Esophagus muscularis mucosa (tissue), 4 donors: ENCODE data around the gene BSPH1. TPM values are rescaled to one million over a fixed set of nuclear protein-coding genes. Genes with fewer than 3 reads are reported as not detected.

Source experiments
- DNase-seq: peaks from one replicate; pipeline ENCODE4 v3.0.0-alpha.2; 2017; ENCODE audit errors: extremely low spot score
- H3K27ac ChIP-seq, 4 donors: fragments of 200-600 bp; sonication (generic); replicated peaks in 1 of 4; 1 replicate in 3 of 4; 2 replicates in 1 of 4; pipeline ENCODE4 v1.5.1; 2016 to 2019; ENCODE audit warnings: mild to moderate bottlenecking in 1 of 4
- H3K27me3 ChIP-seq, 4 donors: fragments of 200-600 bp; sonication (generic); one replicate each; pipeline versions ENCODE4 v1.5.1 to v1.6.0; 2016 to 2019
- H3K36me3 ChIP-seq, 4 donors: fragments of 200-600 bp; sonication (generic); one replicate each; pipeline ENCODE4 v1.5.1; 2016 to 2019
- H3K4me1 ChIP-seq, 4 donors: fragments of 200-600 bp; sonication (generic); one replicate each; pipeline ENCODE4 v1.5.1; 2016 to 2019
- H3K4me3 ChIP-seq, 4 donors: fragments of 200-600 bp; sonication (generic); 1 replicate in 2 of 4; 2 replicates in 2 of 4; pipeline ENCODE4 v1.5.1; 2016 to 2019; ENCODE audit warnings: mild to moderate bottlenecking in 4 of 4, moderate library complexity in 1 of 4
- H3K9me3 ChIP-seq, 4 donors: fragments of 200-600 bp; sonication (generic); 1 replicate in 3 of 4; 2 replicates in 1 of 4; pipeline ENCODE4 v1.5.1; 2016 to 2019
- EP300 ChIP-seq: sonication (generic); formaldehyde crosslinking; IDR thresholded peaks from one replicate; pipeline ENCODE4 v1.6.1; 2017; ENCODE audit warnings: antibody characterized with exemption
- POLR2A ChIP-seq: fragments of 450-650 bp; IDR thresholded peaks from one replicate; pipeline ENCODE4 v1.6.1; 2017; ENCODE audit warnings: antibody characterized with exemption, moderate library complexity, mild to moderate bottlenecking, low read depth
- POLR2AphosphoS5 ChIP-seq, 2 donors: sonication (generic); formaldehyde crosslinking; IDR thresholded peaks; one replicate each; pipeline ENCODE4 v1.6.1; 2017; ENCODE audit warnings: antibody characterized with exemption in 2 of 2
- whole genome bisulfite sequencing: methylation state at CpG from one replicate; pipeline ENCODE4 v1.1.5; 2018; 5-methylcytosine and 5-hydroxymethylcytosine counted together
- intact Hi-C: fragments of 100-400 bp; cut with DNase I; formaldehyde crosslinking; loops from one replicate; pipeline ENCODE4 v1.15.1; 2023
- total RNA-seq, 4 donors: library from RNA; depleted of rRNA; stranded (reverse); fragments of >200 nt; gene quantifications; one replicate each; pipeline versions ENCODE4 v1.1.0 to v1.2.1, GENCODE V29; 2016
- TF ChIP-seq, protein P1 (sequence below), 3 experiments: fragments of 200-600 bp in 2 of 3; fragments of 450-650 bp in 1 of 3; sonication (generic) in 2 of 3; IDR thresholded peaks; one replicate each; pipeline ENCODE4 v1.5.1; 2017 to 2019; ENCODE audit warnings: antibody characterized with exemption in 3 of 3, mild to moderate bottlenecking in 2 of 3, moderate library complexity in 1 of 3

Gene BSPH1
- total RNA-seq, 4 donors from 2014 or later, result not detected

DNA sequence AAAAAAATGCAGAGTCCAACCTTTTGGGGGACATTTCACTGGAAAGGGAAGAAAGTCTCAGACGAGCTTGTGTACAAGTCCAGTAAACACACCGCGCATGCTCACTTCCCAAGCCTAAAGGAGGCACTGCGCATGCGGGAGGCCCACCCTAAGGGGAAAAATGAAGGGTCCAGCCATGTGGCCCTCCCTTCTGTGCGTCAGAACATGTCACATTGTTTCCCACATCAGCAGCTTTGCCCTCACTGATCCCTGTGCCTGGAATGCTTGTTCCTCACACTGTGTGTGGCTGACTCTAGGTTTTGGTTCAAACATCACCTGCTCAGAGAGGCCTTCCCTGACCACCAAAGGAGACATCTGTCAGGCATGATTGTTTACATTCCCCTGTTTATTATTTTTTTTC lies 6.8 kb upstream of the BSPH1 start:
- no peak overlapping the region for H3K27ac ChIP-seq
- TF ChIP-seq, protein P1, sequence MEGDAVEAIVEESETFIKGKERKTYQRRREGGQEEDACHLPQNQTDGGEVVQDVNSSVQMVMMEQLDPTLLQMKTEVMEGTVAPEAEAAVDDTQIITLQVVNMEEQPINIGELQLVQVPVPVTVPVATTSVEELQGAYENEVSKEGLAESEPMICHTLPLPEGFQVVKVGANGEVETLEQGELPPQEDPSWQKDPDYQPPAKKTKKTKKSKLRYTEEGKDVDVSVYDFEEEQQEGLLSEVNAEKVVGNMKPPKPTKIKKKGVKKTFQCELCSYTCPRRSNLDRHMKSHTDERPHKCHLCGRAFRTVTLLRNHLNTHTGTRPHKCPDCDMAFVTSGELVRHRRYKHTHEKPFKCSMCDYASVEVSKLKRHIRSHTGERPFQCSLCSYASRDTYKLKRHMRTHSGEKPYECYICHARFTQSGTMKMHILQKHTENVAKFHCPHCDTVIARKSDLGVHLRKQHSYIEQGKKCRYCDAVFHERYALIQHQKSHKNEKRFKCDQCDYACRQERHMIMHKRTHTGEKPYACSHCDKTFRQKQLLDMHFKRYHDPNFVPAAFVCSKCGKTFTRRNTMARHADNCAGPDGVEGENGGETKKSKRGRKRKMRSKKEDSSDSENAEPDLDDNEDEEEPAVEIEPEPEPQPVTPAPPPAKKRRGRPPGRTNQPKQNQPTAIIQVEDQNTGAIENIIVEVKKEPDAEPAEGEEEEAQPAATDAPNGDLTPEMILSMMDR (IDR thresholded peaks at IDR 0.05), result no peak
- no peak for TF ChIP-seq POLR2A
- no peak for TF ChIP-seq EP300
- no peak for TF ChIP-seq POLR2AphosphoS5 (IDR thresholded peaks at IDR 0.05)
- DNase-seq, result no peak
- H3K9me3 ChIP-seq, result peaks cover 0 to 6% (median 0%) of the 10 kb centered on the region in 4 donors
- no peak overlapping the region for H3K4me3 ChIP-seq
- H3K4me1 ChIP-seq, result no peaks in the 10 kb centered on the region
- WGBS, result 78% methylated on average over 6 of the region's 6 CpGs
- no peaks in the 10 kb centered on the region for H3K36me3 ChIP-seq
- intact Hi-C loops, result no loop called here
- peaks cover 0 to 25% (median 0%) of the 10 kb centered on the region in 4 donors for H3K27me3 ChIP-seq

DNA sequence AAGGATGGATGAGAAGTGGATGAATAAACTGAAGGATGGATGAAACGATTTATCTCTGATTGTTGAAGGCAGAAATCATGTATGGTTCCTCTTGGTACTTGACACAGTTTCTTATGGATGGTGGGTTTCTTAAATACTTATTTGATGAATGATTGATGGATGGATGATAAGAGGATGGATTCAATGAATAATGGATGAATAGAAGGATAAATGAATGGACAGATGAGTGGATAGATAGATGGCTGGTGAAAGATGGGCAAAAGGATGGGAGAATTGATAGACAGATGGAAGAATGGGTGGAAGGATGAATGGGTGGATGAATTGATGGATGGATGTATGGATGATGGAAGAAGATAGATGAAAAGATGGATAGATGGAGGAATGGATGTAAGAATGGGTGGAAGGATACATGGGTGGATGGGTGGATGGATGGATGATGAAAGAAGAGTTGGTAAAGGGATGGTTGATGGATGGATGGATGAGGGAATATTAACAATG lies 4.3 kb upstream of the BSPH1 start:
- intact Hi-C loops, result no loop called here
- WGBS, result 70% methylated on average over 1 of the region's 1 CpG

GRCh38 chr19:47994209-47994802 lies 2.3 kb upstream of the BSPH1 start, which contains the start of gene ELSPBP1:
Gene ELSPBP1, plus strand, starts transcription at chr19:47994632. Its CDS starts 14,036 bp downstream, at chr19:48008668.
- Histone ChIP-seq H3K4me3 (no peak within 1 kb of the TSS), H3K9me3 (no peaks in the 10 kb centered on the region), H3K4me1 (no peaks in the 10 kb centered on the region), H3K36me3 (no peaks in the 10 kb centered on the region), H3K27ac (no peak within 1 kb of the TSS), H3K27me3 (peaks cover 0 to 55% (median 0%) of the 10 kb centered on the region in 4 donors)
- intact Hi-C loops, result no loop called here
- TF ChIP-seq, protein P1 (IDR thresholded peaks at IDR 0.05), result no peak
- TF ChIP-seq POLR2AphosphoS5 (IDR thresholded peaks at IDR 0.05), result no peak
- TF ChIP-seq EP300, result no peak
- TF ChIP-seq POLR2A, result no peak
- WGBS, result 49% methylated on average over 5 of the region's 5 CpGs
- DNase-seq, result no peak

More for the DNA sequence above, 4.3 kb upstream of the BSPH1 start:
- Histone ChIP-seq H3K4me1 (no peaks in the 10 kb centered on the region), H3K9me3 (peaks cover 0 to 6% (median 0%) of the 10 kb centered on the region in 4 donors), H3K36me3 (no peaks in the 10 kb centered on the region), H3K27me3 (peaks cover 0 to 46% (median 0%) of the 10 kb centered on the region in 4 donors), H3K27ac (no peak overlapping the region), H3K4me3 (no peak overlapping the region)
- TF ChIP-seq EP300 (no peak), POLR2AphosphoS5 (IDR thresholded peaks at IDR 0.05) (no peak), POLR2A (no peak)
- TF ChIP-seq, protein P1 (IDR thresholded peaks at IDR 0.05), result no peak
- DNase-seq, result no peak

GRCh38 chr19:47991191-47991808 lies 670 bp downstream of the BSPH1 start:
- no peak overlapping the region for H3K4me3 ChIP-seq
- DNase-seq, result no peak
- intact Hi-C loops, result no loop called here
- H3K4me1 ChIP-seq, result no peaks in the 10 kb centered on the region
- TF ChIP-seq POLR2A, result no peak
- TF ChIP-seq, protein P1 (IDR thresholded peaks at IDR 0.05), result no peak
- TF ChIP-seq POLR2AphosphoS5 (IDR thresholded peaks at IDR 0.05), result no peak
- no peak for TF ChIP-seq EP300
- H3K27ac ChIP-seq, result no peak overlapping the region
- H3K27me3 ChIP-seq, result peaks cover 0 to 71% (median 0%) of the 10 kb centered on the region in 4 donors
- WGBS, result 51% methylated on average over 10 of the region's 10 CpGs
- H3K36me3 ChIP-seq, result no peaks in the 10 kb centered on the region
- no peaks in the 10 kb centered on the region for H3K9me3 ChIP-seq
